Sigmoid colon (tissue), 7 donors: ENCODE data around the gene COMMD10. TPM values are rescaled to one million over a fixed set of nuclear protein-coding genes. Genes with fewer than 3 reads are reported as not detected.

Source experiments
- DNase-seq: peaks from one replicate; pipeline ENCODE4 v3.0.0-alpha.2; 2019
- H3K27ac ChIP-seq, 4 donors: fragments of 200-600 bp; sonication (generic); one replicate each; pipeline ENCODE4 v1.5.1; 2016 to 2019; ENCODE audit warnings: mild to moderate bottlenecking in 1 of 4
- H3K27me3 ChIP-seq, 3 donors: fragments of 200-600 bp; sonication (generic); one replicate each; pipeline ENCODE4 v1.5.1; 2019; ENCODE audit warnings: mild to moderate bottlenecking in 1 of 3
- H3K36me3 ChIP-seq, 4 donors: fragments of 200-600 bp; sonication (generic); one replicate each; pipeline ENCODE4 v1.5.1; 2016 to 2019
- H3K4me1 ChIP-seq, 4 donors: fragments of 200-600 bp; sonication (generic); one replicate each; pipeline ENCODE4 v1.5.1; 2017 to 2019
- H3K4me3 ChIP-seq, 4 donors: fragments of 200-600 bp; sonication (generic); one replicate each; pipeline ENCODE4 v1.5.1; 2017 to 2019; ENCODE audit warnings: mild to moderate bottlenecking in 2 of 4, moderate library complexity in 1 of 4
- H3K9me3 ChIP-seq, 4 donors: fragments of 200-600 bp in 3 of 4; sonication (generic) in 3 of 4; one replicate each; pipeline versions ENCODE4 v1.5.1 to v1.6.1; 2013 to 2019
- EP300 ChIP-seq, 4 donors: sonication (generic); formaldehyde crosslinking; IDR thresholded peaks; one replicate each; pipeline ENCODE4 v1.6.1; 2017; ENCODE audit warnings: antibody characterized with exemption in 4 of 4
- POLR2A ChIP-seq, 2 donors: fragments of 450-650 bp; IDR thresholded peaks; one replicate each; pipeline ENCODE4 v1.6.1; 2016; ENCODE audit warnings: antibody characterized with exemption in 2 of 2, mild to moderate bottlenecking in 2 of 2, moderate library complexity in 2 of 2
- POLR2AphosphoS5 ChIP-seq, 4 donors: sonication (generic); formaldehyde crosslinking; IDR thresholded peaks; one replicate each; pipeline ENCODE4 v1.6.1; 2017; ENCODE audit warnings: antibody characterized with exemption in 4 of 4
- WGBS, 2 donors: extraction: QIAGEN DNeasy Blood & Tissue Kit; methylation state at CpG; one replicate each; pipeline ENCODE4 v1.1.7; 2013; 5-methylcytosine and 5-hydroxymethylcytosine counted together
- intact Hi-C: fragments of 100-400 bp; cut with DNase I; formaldehyde crosslinking; loops from one replicate; pipeline ENCODE4 v1.15.1; 2023
- polyA plus RNA-seq, 3 donors: library from polyadenylated mRNA; stranded (reverse); fragments of 200-250 nt; gene quantifications; one replicate each; pipeline ENCODE4 v1.2.3, GENCODE V29; 2013
- total RNA-seq, 4 donors: library from RNA; depleted of rRNA; stranded (reverse); fragments of >200 nt; gene quantifications; one replicate each; pipeline ENCODE4 v1.1.0, GENCODE V29; 2016
- TF ChIP-seq, protein P1 (sequence below), 4 experiments: fragments of 450-650 bp in 3 of 4; fragments of 200-600 bp in 1 of 4; IDR thresholded peaks; one replicate each; pipeline ENCODE4 v1.5.1; 2016 to 2019; ENCODE audit warnings: antibody characterized with exemption in 4 of 4, mild to moderate bottlenecking in 3 of 4, moderate library complexity in 2 of 4
- donor health status: healthy with polysubstance abuse.
- donor health status: Bipolar disorder and iron deficiency.
- donor health status: healthy.

COMMD10 gene
- total RNA-seq: 10 to 100 TPM; 27.3 to 47.7 (median 41.3) TPM
- polyA plus RNA-seq: 10 to 100 TPM; 17.8 to 28.7 (median 21.6) TPM

- Histone ChIP-seq H3K9me3 (no peaks in the 10 kb centered on the region), H3K36me3 (peaks cover 0 to 12% (median 0%) of the 10 kb centered on the region in 4 donors), H3K4me3 (peak within 1 kb of the TSS; percentile 93 to 98 (median 96)), H3K27ac (peak within 1 kb of the TSS; percentile 92 to 96 (median 92)), H3K27me3 (no peaks in the 10 kb centered on the region), H3K4me1 (peaks cover 0 to 20% (median 13%) of the 10 kb centered on the region in 4 donors)
- intact Hi-C loops: loop anchor here (5.0 kb wide), 2 partner anchors 243 to 458 kb away; partner anchors contain the start of genes AP3S1, ATG12 and TMED7
- 0% methylated on average over 65 of the region's 65 CpGs for WGBS, 2 donors
- DNase-seq: peak; percentile 87
- peak in 1 of 4 donors; percentile 2 for TF ChIP-seq EP300 (IDR thresholded peaks at IDR 0.05)
- TF ChIP-seq POLR2AphosphoS5 (IDR thresholded peaks at IDR 0.05): peak; percentile 26 to 82 (median 63)
- TF ChIP-seq, protein P1, sequence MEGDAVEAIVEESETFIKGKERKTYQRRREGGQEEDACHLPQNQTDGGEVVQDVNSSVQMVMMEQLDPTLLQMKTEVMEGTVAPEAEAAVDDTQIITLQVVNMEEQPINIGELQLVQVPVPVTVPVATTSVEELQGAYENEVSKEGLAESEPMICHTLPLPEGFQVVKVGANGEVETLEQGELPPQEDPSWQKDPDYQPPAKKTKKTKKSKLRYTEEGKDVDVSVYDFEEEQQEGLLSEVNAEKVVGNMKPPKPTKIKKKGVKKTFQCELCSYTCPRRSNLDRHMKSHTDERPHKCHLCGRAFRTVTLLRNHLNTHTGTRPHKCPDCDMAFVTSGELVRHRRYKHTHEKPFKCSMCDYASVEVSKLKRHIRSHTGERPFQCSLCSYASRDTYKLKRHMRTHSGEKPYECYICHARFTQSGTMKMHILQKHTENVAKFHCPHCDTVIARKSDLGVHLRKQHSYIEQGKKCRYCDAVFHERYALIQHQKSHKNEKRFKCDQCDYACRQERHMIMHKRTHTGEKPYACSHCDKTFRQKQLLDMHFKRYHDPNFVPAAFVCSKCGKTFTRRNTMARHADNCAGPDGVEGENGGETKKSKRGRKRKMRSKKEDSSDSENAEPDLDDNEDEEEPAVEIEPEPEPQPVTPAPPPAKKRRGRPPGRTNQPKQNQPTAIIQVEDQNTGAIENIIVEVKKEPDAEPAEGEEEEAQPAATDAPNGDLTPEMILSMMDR (IDR thresholded peaks at IDR 0.05): no peak
- peak; percentile 31 to 35 for TF ChIP-seq POLR2A (IDR thresholded peaks at IDR 0.05)
Measured at GRCh38 chr5:116084871-116085715, at the start of gene COMMD10. TSS of gene COMMD10 (plus strand) at chr5:116085025.

DNA sequence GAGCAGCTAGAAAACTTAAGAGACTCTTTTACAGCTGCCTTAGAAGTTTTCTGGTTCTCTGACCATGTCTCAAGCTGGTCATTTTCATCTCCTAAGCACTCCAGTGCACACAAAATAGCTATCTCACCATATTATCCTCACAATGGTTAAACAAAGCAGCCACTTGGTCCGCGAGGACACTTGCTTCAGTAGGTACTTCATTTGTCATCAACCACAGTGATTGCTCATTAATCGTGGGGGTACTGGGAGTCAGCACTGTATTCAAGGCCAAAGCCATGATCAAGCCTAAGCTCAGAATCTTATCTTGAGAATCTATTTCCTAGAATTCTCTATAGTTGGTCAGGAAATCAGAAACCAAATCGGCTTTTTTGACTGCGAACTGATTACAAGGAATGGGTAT is 49.7 kb upstream of the COMMD10 start:
- WGBS, 2 donors: 90 to 92% methylated on average over 5 of the region's 5 CpGs
- intact Hi-C loops: no loop called here
- Histone ChIP-seq H3K27me3 (no peaks in the 10 kb centered on the region), H3K4me3 (no peak overlapping the region), H3K27ac (no peak overlapping the region), H3K9me3 (no peaks in the 10 kb centered on the region), H3K36me3 (no peaks in the 10 kb centered on the region), H3K4me1 (no peaks in the 10 kb centered on the region)
- TF ChIP-seq POLR2AphosphoS5 (IDR thresholded peaks at IDR 0.05) (no peak), EP300 (IDR thresholded peaks at IDR 0.05) (no peak)
- no peak for DNase-seq

DNA sequence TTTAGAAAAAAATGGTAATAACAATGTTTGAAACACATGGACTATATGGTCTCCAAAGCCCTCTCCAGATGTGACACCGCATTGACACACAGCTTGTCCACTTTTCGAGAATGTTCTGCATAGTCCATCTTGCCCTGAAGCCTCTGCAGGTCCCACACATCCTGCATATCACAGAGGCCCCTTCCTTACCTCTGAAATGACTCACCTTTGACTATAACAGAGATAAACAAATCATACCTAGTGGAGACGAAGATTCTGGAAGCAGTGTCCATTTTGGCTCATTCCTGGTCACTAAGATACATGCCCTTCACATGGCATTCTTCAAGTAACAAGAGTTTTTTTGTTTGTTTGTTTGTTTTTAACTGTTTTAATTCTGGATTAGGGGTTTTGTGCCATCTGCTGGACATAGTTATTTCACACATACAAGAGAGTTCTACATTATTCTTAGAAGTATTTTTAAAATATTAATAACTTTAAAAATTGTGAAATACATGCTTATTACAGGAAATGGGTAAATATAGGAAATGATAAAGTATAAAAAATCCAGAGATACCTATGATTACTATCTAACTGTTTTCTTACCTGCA is 47.5 kb upstream of the COMMD10 start:
- Histone ChIP-seq H3K4me1 (no peaks in the 10 kb centered on the region), H3K27ac (no peak overlapping the region), H3K27me3 (no peaks in the 10 kb centered on the region), H3K9me3 (no peaks in the 10 kb centered on the region), H3K36me3 (no peaks in the 10 kb centered on the region), H3K4me3 (no peak overlapping the region)
- DNase-seq: no peak
- TF ChIP-seq, protein P1 (IDR thresholded peaks at IDR 0.05): no peak
- TF ChIP-seq POLR2A (IDR thresholded peaks at IDR 0.05): no peak
- no peak for TF ChIP-seq POLR2AphosphoS5 (IDR thresholded peaks at IDR 0.05)
- no peak for TF ChIP-seq EP300 (IDR thresholded peaks at IDR 0.05)
- intact Hi-C loops: no loop called here
- WGBS, 2 donors: 66 to 68% methylated on average over 3 of the region's 3 CpGs

DNA sequence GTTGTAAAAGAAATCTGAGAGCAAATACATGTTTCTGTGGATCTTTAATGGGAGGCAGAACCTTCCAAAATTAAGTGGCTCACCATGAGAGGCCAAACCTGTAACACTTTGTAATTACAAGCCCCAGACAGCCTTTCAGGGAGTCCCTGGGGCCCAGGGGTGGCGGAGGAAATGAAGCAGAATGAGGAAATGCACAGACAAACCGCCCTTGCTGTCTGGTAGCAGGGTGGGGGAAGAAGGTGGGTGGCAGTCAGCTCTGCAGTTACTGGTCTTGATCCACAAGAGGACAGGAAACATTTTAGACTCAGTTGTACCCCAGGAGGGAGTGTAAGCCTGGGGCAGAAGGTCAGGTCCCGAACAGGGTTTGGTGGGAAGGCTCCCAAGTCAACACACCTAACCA is 46.0 kb upstream of the COMMD10 start:
- intact Hi-C loops: no loop called here
- 36 to 57% methylated on average over 3 of the region's 3 CpGs for WGBS, 2 donors
- Histone ChIP-seq H3K4me3 (no peak overlapping the region), H3K27me3 (no peaks in the 10 kb centered on the region), H3K4me1 (no peaks in the 10 kb centered on the region), H3K36me3 (no peaks in the 10 kb centered on the region), H3K9me3 (no peaks in the 10 kb centered on the region), H3K27ac (no peak overlapping the region)
- no peak for TF ChIP-seq EP300 (IDR thresholded peaks at IDR 0.05)
- TF ChIP-seq POLR2A (IDR thresholded peaks at IDR 0.05): no peak
- TF ChIP-seq, protein P1 (IDR thresholded peaks at IDR 0.05): no peak
- TF ChIP-seq POLR2AphosphoS5 (IDR thresholded peaks at IDR 0.05): no peak
- DNase-seq: no peak

DNA sequence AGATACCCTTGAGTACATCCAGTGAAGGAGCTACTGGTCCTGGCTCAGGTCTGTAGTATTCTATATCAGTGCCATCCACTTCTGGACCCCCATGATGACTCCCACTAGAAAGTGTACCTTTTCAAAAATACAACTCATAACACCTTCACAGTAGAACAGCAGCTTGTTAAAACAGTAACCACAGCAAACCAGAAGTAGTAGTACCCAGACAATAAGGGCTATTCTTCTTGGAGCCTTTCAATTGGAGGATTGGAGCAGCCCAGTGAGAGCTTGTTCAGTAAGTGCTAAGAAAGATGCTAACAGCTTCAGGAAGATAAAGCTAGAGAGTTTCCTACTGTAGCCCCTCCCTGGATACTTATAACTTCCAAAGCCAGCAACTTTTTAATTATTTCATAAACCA is 42.5 kb upstream of the COMMD10 start:
- no peak for DNase-seq
- Histone ChIP-seq H3K36me3 (no peaks in the 10 kb centered on the region), H3K9me3 (no peaks in the 10 kb centered on the region), H3K27me3 (no peaks in the 10 kb centered on the region), H3K4me1 (no peaks in the 10 kb centered on the region), H3K4me3 (no peak overlapping the region), H3K27ac (no peak overlapping the region)
- TF ChIP-seq EP300 (IDR thresholded peaks at IDR 0.05): no peak
- intact Hi-C loops: no loop called here
